NB4 (cell line): ENCODE results near the gene ADCY1.

ENCODE experiments used
- MYC ChIP-seq: IDR thresholded peaks from 2 replicates; pipeline ENCODE4 v1.6.1; 2011; ENCODE audit warnings: low read depth, low read length
- POLR2A ChIP-seq: IDR thresholded peaks from 2 replicates; pipeline ENCODE4 v1.6.1; 2011; ENCODE audit warnings: mild to moderate bottlenecking; ENCODE audit not compliant: insufficient read length; ENCODE audit errors: extremely low read depth

DNA sequence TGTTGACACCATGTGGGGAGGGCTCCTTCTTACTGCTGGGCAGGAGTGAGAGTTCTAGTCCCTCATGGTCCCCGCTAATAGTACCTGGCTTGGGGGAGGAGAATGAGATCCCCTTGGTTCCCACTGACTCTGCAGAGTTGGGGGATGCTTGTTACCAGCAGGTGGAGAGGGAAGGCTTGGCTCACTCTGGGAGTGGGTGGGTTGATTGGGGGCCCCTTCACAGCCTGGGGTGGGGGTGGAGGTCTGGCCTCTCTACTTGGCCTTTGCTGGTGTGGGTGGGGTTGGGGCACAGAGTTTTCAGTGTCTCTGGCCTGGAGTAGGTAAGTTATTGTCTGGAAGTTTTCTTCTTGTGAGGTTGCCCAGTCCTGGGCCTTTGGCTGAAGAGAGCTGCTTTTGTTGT, 31.9 kb downstream of the ADCY1 start:
- TF ChIP-seq POLR2A = no peak
- no peak for TF ChIP-seq MYC
